ENCODE measurements around the gene C1orf122. TPM values are rescaled to one million over a fixed set of nuclear protein-coding genes. Genes with fewer than 3 reads are reported as not detected.

The C1orf122 gene
- total and polyA plus RNA-seq, 2 of the 13 experiments (the other 11 are each of a cell fraction or from before 2014, with no cell fraction given), result 18.7 to 40.6 TPM

DNA sequence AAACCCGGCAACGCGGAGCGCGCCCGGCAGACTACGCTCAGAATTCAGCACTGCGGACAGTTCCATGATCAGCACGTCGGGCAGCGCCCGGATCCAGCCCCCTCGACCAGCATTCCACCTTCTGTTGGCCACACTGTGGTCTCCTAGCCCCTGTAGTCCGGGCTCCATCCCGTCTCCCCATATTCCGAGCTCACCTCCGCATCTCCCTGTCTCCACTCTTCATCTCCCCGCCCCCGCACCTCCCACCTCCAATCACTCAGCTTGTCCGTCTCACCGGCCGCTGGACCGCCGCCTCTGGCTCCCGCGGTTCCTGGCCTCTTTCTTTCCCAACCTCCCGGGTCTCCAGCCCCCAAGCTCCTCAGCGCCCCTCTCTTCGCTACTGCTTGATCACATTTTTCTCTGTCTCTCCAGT is 43.2 kb upstream of the C1orf122 start (continued):
- TF ChIP-seq, protein P1, sequence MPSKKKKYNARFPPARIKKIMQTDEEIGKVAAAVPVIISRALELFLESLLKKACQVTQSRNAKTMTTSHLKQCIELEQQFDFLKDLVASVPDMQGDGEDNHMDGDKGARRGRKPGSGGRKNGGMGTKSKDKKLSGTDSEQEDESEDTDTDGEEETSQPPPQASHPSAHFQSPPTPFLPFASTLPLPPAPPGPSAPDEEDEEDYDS (CRISPR knock-in tag; IDR thresholded peaks at IDR 0.05), result peak; percentile 66; the same call in 1 of the 2 replicates
- TF ChIP-seq NFYC (CRISPR knock-in tag; IDR thresholded peaks at IDR 0.05) (peak; percentile 65), RFX5 (IDR thresholded peaks at IDR 0.05; ENCODE audit: low read depth, low read length) (no peak), ZNF670 (CRISPR knock-in tag; IDR thresholded peaks at IDR 0.05; ENCODE audit: borderline replicate concordance) (peak; percentile 93; the same call in 1 of the 2 replicates), YEATS2 (CRISPR knock-in tag; IDR thresholded peaks at IDR 0.05; ENCODE audit: borderline replicate concordance) (peak; percentile 84), ZNF441 (CRISPR knock-in tag; IDR thresholded peaks at IDR 0.05; ENCODE audit: borderline replicate concordance) (peak; percentile 99), ZFP41 (CRISPR knock-in tag; IDR thresholded peaks at IDR 0.05; ENCODE audit: borderline replicate concordance) (peak; percentile 98), ZNF558 (CRISPR knock-in tag; IDR thresholded peaks at IDR 0.05; ENCODE audit: borderline replicate concordance) (peak; percentile 99; the same call in 1 of the 2 replicates), ZNF563 (CRISPR knock-in tag; IDR thresholded peaks at IDR 0.05) (peak; percentile 100), ZKSCAN1 (IDR thresholded peaks at IDR 0.05; ENCODE audit: low read length) (no peak), ZNF749 (CRISPR knock-in tag; IDR thresholded peaks at IDR 0.05; ENCODE audit: borderline replicate concordance) (peak; percentile 98), ZBTB20 (CRISPR knock-in tag; IDR thresholded peaks at IDR 0.05; ENCODE audit: borderline replicate concordance, low read depth) (peak; percentile 99), FOXP1 (IDR thresholded peaks at IDR 0.05) (no peak), FOXP1 (CRISPR knock-in tag; IDR thresholded peaks at IDR 0.05) (peak; percentile 62), ZNF841 (CRISPR knock-in tag; IDR thresholded peaks at IDR 0.05; ENCODE audit: borderline replicate concordance) (peak; percentile 95), STAG1 (CRISPR knock-in tag; IDR thresholded peaks at IDR 0.05) (peak; percentile 34; the same call in 1 of the 2 replicates), ZNF589 (CRISPR knock-in tag; conservative IDR thresholded peaks at IDR 0.05) (peak; percentile 97), ZNF446 (CRISPR knock-in tag; IDR thresholded peaks at IDR 0.05) (peak; percentile 100), HIVEP1 (CRISPR knock-in tag; IDR thresholded peaks at IDR 0.05) (peak; percentile 49; the same call in 1 of the 2 replicates), HOXA9 (CRISPR knock-in tag; IDR thresholded peaks at IDR 0.05; ENCODE audit: borderline replicate concordance) (peak; percentile 99), CENPT (CRISPR knock-in tag; IDR thresholded peaks at IDR 0.05; ENCODE audit: low read depth) (peak; percentile 99), POLR2AphosphoS5 (IDR thresholded peaks at IDR 0.05; ENCODE audit: low read depth, low read length) (no peak), ZNF530 (CRISPR knock-in tag; IDR thresholded peaks at IDR 0.05; ENCODE audit: low read depth) (peak; percentile 98), KLF15 (CRISPR knock-in tag; IDR thresholded peaks at IDR 0.05; ENCODE audit: borderline replicate concordance) (peak; percentile 99), SP5 (CRISPR knock-in tag; IDR thresholded peaks at IDR 0.05; ENCODE audit: borderline replicate concordance, low read depth) (no peak), MYC (CRISPR knock-in tag; IDR thresholded peaks at IDR 0.05; ENCODE audit: borderline replicate concordance) (peak; percentile 90)
- TF ChIP-seq, protein P2, sequence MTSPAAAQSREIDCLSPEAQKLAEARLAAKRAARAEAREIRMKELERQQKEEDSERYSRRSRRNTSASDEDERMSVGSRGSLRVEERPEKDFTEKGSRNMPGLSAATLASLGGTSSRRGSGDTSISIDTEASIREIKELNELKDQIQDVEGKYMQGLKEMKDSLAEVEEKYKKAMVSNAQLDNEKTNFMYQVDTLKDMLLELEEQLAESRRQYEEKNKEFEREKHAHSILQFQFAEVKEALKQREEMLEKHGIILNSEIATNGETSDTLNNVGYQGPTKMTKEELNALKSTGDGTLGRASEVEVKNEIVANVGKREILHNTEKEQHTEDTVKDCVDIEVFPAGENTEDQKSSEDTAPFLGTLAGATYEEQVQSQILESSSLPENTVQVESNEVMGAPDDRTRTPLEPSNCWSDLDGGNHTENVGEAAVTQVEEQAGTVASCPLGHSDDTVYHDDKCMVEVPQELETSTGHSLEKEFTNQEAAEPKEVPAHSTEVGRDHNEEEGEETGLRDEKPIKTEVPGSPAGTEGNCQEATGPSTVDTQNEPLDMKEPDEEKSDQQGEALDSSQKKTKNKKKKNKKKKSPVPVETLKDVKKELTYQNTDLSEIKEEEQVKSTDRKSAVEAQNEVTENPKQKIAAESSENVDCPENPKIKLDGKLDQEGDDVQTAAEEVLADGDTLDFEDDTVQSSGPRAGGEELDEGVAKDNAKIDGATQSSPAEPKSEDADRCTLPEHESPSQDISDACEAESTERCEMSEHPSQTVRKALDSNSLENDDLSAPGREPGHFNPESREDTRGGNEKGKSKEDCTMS (CRISPR knock-in tag; conservative IDR thresholded peaks at IDR 0.05), result peak; percentile 99
- TF ChIP-seq, protein P3, sequence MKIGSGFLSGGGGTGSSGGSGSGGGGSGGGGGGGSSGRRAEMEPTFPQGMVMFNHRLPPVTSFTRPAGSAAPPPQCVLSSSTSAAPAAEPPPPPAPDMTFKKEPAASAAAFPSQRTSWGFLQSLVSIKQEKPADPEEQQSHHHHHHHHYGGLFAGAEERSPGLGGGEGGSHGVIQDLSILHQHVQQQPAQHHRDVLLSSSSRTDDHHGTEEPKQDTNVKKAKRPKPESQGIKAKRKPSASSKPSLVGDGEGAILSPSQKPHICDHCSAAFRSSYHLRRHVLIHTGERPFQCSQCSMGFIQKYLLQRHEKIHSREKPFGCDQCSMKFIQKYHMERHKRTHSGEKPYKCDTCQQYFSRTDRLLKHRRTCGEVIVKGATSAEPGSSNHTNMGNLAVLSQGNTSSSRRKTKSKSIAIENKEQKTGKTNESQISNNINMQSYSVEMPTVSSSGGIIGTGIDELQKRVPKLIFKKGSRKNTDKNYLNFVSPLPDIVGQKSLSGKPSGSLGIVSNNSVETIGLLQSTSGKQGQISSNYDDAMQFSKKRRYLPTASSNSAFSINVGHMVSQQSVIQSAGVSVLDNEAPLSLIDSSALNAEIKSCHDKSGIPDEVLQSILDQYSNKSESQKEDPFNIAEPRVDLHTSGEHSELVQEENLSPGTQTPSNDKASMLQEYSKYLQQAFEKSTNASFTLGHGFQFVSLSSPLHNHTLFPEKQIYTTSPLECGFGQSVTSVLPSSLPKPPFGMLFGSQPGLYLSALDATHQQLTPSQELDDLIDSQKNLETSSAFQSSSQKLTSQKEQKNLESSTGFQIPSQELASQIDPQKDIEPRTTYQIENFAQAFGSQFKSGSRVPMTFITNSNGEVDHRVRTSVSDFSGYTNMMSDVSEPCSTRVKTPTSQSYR (CRISPR knock-in tag; IDR thresholded peaks at IDR 0.05; ENCODE audit: borderline replicate concordance), result peak; percentile 93
